HG03066 (cell line): ENCODE measurements around the gene VPS4B.
A peak's percentile ranks its signal among the peaks of the same experiment; 100 is the strongest.

Experiments used
- ATAC-seq: cut with Tn5 transposase; IDR thresholded peaks from one replicate; pipeline ENCODE4 v1.9.1; 2021; ENCODE audit warnings: low read depth; ENCODE audit not compliant: unreplicated experiment

Gene VPS4B

DNA sequence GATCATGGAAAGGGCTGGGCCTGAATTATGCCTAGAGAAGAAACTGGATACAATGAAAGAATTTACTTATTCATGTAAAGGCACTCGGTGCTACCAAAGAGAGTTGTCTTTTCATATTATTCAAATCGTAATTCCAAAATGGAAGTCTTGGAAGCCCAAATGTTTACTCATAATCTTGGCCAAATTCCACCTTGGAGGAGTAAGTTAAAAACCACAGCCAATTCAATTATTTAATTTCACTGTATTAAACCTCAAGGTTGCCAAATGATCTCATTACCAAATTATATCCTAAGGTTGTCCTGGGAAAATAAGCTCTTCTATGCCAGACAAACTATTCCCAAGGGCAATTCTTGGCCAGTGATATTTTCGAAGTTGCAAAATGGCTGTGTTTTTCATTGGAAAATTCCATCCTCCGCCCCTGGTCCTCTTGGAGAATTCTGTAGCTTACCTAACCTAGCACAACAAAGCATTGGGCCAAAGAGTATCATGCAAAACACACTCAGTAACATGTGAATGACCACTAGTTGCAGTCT lies 11.1 kb upstream of the VPS4B start:
- ATAC-seq = no peak

DNA sequence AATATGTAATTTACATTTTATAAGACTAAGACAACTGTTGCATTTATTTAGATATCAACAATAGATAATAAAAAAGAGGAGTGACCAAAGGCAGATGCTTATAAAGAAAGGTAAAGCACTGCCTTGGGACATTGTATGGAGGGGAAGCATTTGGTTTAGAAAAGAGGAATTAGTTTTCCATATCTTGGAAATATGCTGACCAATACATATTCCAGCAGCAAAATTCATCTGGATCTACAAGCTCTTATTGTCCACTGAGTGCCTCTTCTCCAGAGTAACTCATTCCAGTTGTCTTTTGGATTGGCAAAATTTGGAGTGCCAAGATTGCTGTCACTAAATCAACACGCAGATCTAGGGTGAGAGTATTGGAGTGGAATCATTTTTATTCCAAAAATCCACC lies 8.9 kb upstream of the VPS4B start:
- ATAC-seq = no peak

DNA sequence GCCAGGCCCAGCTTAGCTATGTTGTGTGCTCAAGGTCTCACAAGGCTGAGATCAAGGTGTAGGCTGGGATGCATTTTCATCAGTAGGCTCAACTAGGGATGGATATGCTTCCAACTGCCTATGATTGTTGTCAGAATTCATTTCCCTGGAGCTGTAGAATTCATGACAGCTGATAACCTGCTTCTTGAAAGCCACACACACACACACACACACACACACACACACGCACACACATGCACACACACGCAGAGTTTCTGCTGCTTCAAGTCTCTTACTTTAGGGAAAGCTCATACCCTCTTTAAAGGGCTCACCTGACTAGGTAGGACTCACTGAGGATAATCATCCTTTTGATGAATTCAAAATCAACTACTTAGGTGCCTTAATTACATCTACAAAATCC lies 8.2 kb upstream of the VPS4B start:
- ATAC-seq = no peak

DNA sequence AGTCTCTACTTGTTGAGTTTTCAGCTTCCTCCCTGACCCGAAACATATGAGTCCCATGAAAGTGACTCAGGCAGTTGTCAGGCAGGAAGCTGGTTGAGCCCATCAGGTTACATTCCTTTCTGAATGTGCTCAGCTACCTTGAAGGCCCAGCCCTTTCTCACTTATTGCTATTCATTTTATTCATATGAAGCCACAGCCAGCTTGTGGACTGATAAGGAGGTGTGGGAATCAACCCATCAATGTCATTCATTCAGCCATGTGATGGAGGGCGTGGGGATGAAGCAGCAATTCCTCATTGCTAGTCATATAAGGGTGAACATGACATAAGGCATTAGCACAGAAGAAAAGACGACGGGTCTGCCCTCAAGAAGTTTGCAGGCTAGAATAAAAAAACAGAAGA lies 5.3 kb upstream of the VPS4B start:
- no peak for ATAC-seq

DNA sequence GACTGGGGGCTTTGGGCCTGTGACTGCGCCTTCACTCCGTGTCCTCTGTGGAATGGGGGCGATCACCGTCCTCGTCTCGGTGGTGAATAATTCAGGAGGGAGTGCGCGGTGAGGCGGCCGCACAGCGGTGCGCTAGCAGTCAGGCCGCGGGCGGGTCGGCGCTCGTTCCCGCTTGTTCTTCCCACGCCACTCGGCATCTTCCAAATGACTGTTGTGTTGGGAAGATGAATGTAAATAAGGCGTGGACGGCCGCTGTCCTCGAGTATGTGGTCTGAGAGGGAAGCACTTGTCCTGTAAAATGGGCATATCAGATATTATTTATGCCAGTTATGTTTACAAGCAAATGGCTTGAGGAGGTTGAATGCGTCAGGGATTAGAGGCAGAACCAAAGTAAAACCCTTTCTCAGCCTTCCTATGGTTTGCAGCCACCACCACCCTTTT lies 608 bp upstream of the VPS4B start:
- ATAC-seq = peak; percentile 25

DNA sequence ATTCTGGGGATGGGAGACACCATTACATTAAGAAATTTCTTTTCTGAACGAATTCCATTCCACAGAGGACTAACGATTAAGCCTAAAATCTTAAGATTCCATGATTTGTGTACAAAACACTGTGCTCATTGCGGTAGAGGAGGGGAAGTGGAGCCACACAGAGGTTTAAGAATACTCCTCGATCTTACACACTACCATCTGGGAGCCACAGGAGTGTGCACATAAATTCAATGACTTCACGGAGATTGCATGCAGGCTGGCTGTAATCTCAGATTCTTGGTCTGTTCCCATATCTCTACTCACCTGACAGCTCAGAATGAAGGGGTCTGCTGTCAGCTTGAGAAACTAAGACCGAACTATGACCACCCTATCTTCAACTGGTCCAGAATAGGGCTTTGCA lies 762 bp downstream of the VPS4B start:
- ATAC-seq = no peak

DNA sequence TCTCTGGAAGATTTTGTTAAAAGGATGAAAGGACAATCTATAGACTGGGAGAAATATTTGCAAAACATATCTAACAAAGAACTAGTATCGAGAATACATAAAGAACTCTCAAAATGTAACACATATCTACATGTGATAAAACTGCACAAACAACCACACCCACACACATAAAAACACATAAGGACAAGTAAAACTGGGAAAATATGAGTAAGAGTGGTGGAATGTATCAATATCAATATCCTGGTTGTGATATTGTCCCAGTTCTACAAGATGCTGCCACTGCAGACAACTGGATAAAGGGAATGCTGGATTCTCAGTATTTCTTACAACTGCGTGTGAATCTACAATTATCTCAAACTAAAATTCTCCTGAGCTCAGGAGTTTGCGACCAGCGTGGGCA lies 9.3 kb downstream of the VPS4B start:
- no peak for ATAC-seq

DNA sequence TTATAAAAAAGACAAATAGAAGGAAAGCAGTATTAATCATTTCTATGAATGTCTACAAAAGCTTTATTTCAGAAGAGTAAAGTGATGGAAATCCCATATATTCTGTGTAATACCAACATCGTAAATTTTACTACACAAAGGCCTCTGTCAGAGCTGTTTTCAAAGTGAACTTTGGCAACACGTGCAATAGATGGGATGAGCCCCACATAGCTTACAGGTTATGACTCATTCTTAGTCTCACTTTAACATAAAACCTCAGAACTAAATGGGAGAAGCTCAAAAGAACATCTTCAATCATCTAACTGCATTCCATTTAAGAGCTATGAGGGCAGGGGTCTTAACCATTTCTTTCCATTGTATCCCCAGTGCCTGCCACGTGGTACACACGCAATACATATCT lies 11.5 kb downstream of the VPS4B start:
- ATAC-seq = no peak

DNA sequence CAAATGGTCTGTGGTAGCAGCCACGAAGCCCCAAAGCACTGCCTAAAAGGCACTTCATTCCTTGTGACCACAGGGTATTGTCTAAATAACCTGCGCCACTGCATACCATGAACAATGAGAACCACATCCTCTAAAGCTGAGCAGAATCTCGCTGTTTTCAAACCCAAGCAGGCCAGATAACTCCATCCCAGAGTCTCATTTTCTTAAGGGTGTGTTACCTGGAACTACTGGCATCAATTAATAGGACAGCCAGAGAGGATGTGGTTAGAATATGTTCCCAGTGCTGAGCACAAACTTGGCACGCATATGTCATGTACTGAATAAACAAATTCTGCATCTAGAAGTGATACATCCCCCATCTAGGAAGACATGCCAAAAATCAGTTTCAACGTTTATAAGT lies 13.0 kb downstream of the VPS4B start:
- no peak for ATAC-seq

DNA sequence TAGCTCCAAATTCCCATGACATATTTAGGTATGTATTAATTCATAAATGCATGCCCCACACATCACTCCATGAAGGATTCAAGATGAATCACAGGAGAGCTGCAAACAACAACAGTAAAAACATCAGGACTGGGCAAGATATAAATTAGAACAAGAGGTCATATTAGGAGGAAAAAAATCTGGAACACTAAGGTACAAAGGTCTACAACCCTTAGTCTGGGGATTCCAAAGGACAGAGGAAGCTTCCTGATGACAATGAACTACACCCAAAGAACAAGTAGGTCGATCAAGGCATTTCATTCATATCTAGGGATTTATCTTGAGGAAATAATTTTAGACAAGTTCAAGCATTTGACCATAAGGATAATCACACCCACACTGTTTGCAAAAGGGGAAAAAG lies 14.5 kb downstream of the VPS4B start:
- ATAC-seq = no peak

DNA sequence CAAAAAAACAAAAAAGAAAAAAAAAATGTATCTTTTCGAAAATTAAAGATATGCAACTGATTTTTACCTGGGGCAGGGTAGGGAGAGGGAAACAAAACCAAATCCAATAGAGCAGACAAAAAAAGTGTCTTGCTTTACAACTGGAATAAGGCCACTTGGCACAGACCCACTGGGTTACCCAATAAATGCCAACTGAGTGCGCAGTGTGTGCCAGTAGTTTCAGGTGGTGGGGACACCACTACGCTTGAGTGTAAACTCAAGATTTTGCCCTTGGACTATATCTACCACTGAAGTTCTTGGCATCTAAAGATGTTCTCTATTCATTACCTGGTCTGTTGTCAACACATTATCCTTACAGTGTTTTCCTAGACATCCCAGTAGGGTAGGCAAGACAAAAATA lies 16.3 kb downstream of the VPS4B start:
- ATAC-seq = no peak

DNA sequence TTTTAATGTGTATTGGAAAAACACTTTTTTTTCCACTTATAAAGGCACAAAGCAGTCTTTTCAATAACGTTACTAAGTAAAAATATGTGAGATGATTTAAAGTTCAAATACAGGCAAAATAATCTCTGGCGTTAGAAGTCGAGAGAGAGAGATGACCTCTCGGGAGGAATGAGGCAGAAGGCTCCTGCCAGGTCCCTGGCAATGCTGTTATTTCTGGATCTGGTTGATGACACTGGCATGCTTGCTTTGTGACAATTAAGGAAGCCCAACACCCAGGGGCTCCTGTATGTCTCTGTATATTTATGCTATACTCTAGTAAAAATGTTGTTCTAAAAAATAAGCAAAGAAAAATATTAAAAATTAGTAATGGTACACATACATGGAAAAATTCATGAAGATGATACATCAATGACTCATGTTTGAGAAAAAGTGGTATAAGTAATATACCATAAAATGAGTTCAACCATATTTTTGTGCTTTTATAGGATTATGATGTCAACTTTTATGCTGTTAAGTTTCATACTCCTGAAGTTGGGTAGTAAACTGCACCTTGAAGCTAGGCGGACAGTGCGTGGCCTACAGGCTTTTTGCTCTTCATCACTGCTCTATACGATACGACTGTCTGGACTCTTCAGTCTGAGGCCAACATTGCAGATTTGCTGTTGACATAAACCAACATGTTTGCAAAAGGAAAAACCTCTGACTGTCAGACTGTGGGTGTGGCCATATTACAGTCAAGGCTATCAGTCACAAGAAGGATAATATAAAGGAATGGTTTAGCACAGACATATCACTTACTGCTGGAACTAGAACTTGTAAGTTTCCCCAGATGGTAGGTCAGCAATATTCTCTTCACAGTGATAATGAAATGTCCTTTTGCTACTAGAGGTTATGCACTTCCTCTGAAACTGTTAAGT lies 19.8 kb downstream of the VPS4B start:
- ATAC-seq = no peak

DNA sequence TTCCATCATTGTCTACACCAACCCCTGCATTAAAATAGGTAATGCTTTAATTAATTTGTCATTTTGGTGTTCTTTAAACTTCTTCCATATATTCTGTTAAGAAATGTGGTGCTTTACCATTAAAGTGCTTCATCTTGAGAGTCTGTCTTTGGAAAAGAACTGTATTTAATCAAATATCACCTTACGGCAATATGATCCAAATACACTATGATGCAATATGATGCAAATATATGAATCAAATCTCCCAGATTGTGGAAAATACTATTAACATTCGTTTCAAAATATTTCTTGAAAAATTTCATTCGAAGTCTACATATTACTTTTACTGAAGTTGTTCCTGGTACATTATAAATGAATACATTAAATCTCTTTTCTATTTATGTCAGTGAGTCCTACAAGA lies 23.0 kb downstream of the VPS4B start:
- ATAC-seq = no peak

DNA sequence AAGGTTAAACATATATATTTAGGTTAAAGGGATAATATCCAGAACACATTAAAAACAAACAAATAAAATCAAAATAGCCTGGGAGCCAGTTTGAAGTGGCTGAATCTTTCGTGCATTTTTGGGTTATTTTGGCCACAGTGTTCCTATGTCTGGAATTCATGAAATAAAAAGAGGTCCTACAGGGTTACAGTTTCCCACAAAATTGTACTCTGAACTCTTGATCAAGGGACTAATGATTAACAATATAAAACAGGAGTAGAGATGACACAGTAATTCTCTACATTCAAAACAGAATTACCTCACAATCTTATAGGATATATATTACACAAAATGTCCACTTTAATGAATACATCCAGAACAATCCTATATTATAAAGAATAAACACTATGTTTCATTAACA lies 24.9 kb downstream of the VPS4B start:
- no peak for ATAC-seq

DNA sequence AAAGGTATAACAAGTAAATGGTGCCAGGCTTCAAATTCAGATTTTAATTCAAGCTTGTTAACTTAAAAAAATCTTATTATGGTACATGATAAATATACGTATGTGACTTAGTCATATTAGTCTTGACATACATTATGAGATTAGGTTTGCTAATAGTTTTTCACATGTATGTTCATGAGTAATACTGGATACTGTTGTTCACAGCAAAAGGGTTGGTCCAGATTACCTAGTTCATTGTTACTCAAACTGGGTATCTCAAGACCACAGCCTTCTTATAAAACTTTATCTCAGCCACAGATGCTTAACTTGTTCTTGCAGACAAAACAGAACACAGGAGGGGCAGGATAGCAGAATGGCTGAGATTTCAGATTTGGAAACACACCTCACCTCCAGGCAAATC lies 26.8 kb downstream of the VPS4B start:
- ATAC-seq = no peak

DNA sequence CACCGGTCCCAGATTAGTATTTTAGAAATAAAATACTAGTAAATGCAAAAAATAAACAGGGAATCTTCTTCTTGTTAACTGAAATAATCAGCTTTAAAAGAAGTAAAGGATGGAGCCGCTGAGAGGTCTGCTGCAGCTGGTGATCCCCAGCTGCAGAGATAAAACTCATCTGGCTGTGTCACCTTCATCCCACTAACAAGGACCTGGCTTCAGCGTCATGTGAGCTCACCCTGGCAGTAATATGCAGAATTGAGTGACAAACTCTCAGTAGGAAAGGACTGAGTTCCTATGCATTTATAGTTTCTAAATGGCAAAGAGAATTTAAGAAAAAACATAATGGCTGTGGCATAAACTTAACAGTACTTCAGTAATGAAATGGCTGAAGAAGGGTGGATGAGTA lies 27.3 kb downstream of the VPS4B start:
- no peak for ATAC-seq

DNA sequence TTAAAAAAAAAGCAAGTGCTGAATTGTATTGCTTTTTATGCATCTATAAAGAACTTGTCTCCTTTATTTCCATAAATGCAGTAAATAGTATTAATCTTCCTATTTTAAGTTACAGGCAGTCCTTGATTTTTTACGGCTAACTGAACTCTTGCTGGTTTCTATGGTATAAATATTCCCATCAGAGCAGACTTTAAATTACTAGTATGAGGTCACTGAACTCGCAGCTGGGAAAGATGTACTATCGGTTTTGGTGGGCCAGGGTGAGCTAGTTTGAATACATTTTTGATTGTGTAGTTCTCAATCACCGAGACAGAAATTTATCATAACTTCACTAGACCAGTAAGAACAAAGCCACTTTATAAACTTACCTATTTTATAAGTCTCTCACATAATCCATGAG lies 34.4 kb downstream of the VPS4B start:
- no peak for ATAC-seq

DNA sequence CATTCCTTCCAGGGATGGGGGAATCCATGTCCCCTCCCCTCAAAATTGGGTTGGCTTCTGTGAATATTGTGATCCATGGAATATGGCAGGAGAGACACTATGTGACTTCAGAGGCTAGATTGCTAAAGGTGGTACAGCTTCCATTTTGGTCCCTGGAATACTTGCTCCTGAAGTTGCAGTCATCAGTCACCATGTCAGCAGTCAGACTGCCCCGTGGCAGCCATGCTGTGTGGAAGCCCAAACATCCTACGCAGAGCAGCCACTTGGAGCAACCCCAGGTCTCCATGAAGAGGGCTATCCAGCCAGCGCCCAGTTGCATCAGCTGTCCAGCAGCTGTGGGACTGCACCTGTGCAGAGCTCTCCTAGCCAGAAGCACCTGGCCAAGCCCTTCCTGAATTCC lies 39.4 kb downstream of the VPS4B start:
- ATAC-seq = no peak

DNA sequence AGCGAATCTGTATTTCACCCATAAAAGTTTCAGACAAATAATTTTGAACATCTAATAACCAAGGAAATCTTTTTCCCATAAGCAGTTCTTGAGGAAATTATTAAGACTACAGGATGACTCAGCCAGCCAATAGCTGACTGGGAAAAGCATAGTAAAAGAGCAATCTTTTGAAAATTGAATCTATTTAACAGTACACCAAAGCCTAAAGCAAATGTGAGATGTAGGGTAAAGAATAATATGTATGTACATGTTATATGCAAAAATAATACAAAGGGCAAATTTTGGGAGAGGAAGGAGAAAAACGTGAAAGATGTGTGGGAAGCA lies 42.7 kb downstream of the VPS4B start:
- no peak for ATAC-seq

DNA sequence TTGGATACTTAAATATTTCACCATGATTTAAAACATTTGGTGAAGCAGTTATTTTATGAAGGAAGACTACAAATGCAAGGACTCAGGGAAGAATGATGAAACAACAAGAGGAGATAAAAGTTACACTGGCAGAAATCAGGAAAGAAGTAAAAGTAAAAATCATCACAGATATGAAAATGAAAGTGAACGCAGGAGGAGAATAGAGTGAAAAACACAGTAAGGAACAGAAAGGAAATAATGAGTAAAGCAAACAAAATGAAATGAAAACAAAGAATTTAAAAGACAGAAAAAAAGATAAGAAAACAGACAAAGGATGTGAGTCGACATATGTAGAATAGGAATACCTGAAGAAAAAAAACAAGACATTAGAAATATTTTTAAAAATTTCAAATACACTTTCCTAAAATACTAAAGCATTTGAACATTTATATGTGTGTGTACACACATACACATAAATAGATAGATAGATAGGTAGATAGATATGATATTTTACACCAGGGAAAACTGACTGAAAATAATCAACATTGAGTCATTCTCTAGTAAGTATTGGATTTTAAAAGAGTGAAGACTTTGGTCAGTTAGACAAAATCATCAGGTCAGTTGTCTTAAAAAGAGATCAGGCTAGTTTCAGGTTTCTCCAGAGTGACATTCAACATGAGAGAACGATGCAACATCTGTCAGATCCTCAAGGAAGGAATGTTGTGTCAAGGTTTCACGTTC lies 43.2 kb downstream of the VPS4B start:
- ATAC-seq = no peak

DNA sequence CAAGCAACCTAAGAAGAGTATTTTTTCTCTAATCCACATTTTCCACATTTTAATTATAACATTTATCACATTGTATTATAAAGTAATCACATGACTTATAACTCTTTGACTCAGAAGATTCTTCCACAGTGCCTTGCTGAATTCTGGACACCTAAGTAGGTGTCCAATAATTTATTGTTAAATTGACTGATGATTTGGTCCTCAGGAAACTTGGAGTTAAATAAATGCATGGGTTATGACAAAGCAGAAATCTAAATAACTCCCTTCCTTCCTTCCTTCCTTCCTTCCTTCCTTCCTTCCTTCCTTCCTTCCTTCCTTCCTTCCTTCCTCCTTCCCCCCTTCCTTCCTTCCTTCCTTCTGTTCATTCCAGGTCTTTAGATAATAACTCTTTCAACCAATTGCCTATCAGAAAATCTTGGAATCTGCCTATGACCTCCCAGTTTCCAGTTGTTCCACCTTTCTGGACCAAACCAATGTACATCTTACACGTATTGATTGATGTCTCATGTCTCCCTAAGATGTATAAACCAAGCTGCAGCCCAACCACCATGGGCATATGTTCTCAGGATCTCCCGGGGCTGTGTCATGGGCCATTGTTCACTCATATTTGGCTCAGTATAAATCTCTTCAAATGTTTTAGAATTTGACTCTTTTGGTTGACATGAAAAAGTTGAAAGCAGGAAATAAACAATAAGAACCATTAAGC lies 44.8 kb downstream of the VPS4B start:
- ATAC-seq = no peak
